G401 (cell line): ENCODE results near the gene SDK2. TPM values are rescaled to one million over a fixed set of nuclear protein-coding genes. Genes with fewer than 3 reads are reported as not detected.

ENCODE experiments used
- DNase-seq: peaks from one replicate; pipeline ENCODE4 v3.0.0-alpha.2; 2015; ENCODE audit warnings: low spot score
- in situ Hi-C: cut with HindIII; loops from 2 replicates; pipeline ENCODE4 v1.10.0; 2016; ENCODE audit warnings: low sequenced_read_pairs, mixed read lengths
- total RNA-seq: library from RNA; depleted of rRNA; stranded (reverse); fragments of >200 nt; shearing (Covaris generic); gene quantifications from 2 replicates; pipeline ENCODE4 v1.2.3, GENCODE V29; 2014

Gene SDK2
- total RNA-seq, 1 experiment from 2014 or later: 0.10 TPM

- in situ Hi-C loops: no loop called here
- no peak for DNase-seq
Observed at GRCh38 chr17:73297934-73298861, 346.0 kb downstream of the SDK2 start.

- peak; percentile 73 for DNase-seq
- in situ Hi-C loops: no loop called here
Observed at GRCh38 chr17:73293480-73293911, 350.7 kb downstream of the SDK2 start.

GRCh38 chr17:73293031-73293430, 351.2 kb downstream of the SDK2 start:
- in situ Hi-C loops: no loop called here
- no peak for DNase-seq

- DNase-seq: no peak
- in situ Hi-C loops: no loop called here
Observed at GRCh38 chr17:73292031-73292531, 352.2 kb downstream of the SDK2 start.

- no peak for DNase-seq
- in situ Hi-C loops: no loop called here
Observed at GRCh38 chr17:73291260-73291801, 352.9 kb downstream of the SDK2 start.

GRCh38 chr17:73290399-73291259, 353.6 kb downstream of the SDK2 start:
- in situ Hi-C loops: no loop called here
- no peak for DNase-seq

- DNase-seq: no peak
- in situ Hi-C loops: no loop called here
Observed at GRCh38 chr17:73289549-73290254, 354.5 kb downstream of the SDK2 start.

GRCh38 chr17:73288534-73289302, 355.5 kb downstream of the SDK2 start:
- DNase-seq: no peak
- in situ Hi-C loops: no loop called here

GRCh38 chr17:73286863-73287296, 357.4 kb downstream of the SDK2 start:
- DNase-seq: no peak
- in situ Hi-C loops: no loop called here

GRCh38 chr17:73285916-73286862, 358.1 kb downstream of the SDK2 start:
- in situ Hi-C loops: no loop called here
- DNase-seq: no peak

GRCh38 chr17:73285603-73285908, 358.7 kb downstream of the SDK2 start:
- DNase-seq: no peak
- in situ Hi-C loops: no loop called here

- in situ Hi-C loops: no loop called here
- DNase-seq: no peak
Observed at GRCh38 chr17:73284906-73285602, 359.2 kb downstream of the SDK2 start.
